ENCODE data around the gene SNRPF.

The SNRPF gene

GRCh38 chr12:95896846-95897245, 38.1 kb downstream of the SNRPF start:
- Histone ChIP-seq H3F3A (ENCODE audit: insufficient read depth) (no peaks in the 10 kb centered on the region), H4K20me1 (ENCODE audit: low read depth, low read length) (no peaks in the 10 kb centered on the region), H3K4me2 (ENCODE audit: low read depth, low read length, poor library complexity, severe bottlenecking) (no peak overlapping the region), H2AFZ (ENCODE audit: low read depth, low read length, severe bottlenecking) (no peak overlapping the region), H3K4me3 (ENCODE audit: insufficient read depth, low read length, poor library complexity, severe bottlenecking) (no peak overlapping the region), H3K27ac (ENCODE audit: low read depth, low read length) (no peak overlapping the region), H3K9ac (ENCODE audit: low read length) (no peak overlapping the region), H3K79me2 (ENCODE audit: insufficient read depth, low read length) (no peaks in the 10 kb centered on the region), H3K36me3 (ENCODE audit: low read length) (no peaks in the 10 kb centered on the region), H3K9me2 (replicated peaks; ENCODE audit: insufficient read depth, low read length) (no peaks in the 10 kb centered on the region), H3K9me3 (ENCODE audit: insufficient read depth, low read length) (no peaks in the 10 kb centered on the region), H3K27me3 (ENCODE audit: low read length) (no peaks in the 10 kb centered on the region)
- TF ChIP-seq CTCF (IDR thresholded peaks at IDR 0.05; ENCODE audit: insufficient read depth, low read length, poor library complexity, severe bottlenecking): no peak
- no peak for TF ChIP-seq EZH2phosphoT487 (conservative IDR thresholded peaks at IDR 0.05; ENCODE audit: low read length)

GRCh38 chr12:95898081-95898480, 39.3 kb downstream of the SNRPF start:
- TF ChIP-seq CTCF (IDR thresholded peaks at IDR 0.05; ENCODE audit: insufficient read depth, low read length, poor library complexity, severe bottlenecking) (no peak), EZH2phosphoT487 (conservative IDR thresholded peaks at IDR 0.05; ENCODE audit: low read length) (no peak)

GRCh38 chr12:95908573-95908972, 49.8 kb downstream of the SNRPF start:
- no peaks in the 10 kb centered on the region for H4K20me1 ChIP-seq (ENCODE audit: low read depth, low read length)
- H3K27me3 ChIP-seq (ENCODE audit: low read length): no peaks in the 10 kb centered on the region
- H3K4me3 ChIP-seq (ENCODE audit: insufficient read depth, low read length, poor library complexity, severe bottlenecking): no peak overlapping the region
- H3K4me2 ChIP-seq (ENCODE audit: low read depth, low read length, poor library complexity, severe bottlenecking): no peak overlapping the region
- no peaks in the 10 kb centered on the region for H3K9me2 ChIP-seq (replicated peaks; ENCODE audit: insufficient read depth, low read length)
- no peaks in the 10 kb centered on the region for H3F3A ChIP-seq (ENCODE audit: insufficient read depth)
- TF ChIP-seq EZH2phosphoT487 (conservative IDR thresholded peaks at IDR 0.05; ENCODE audit: low read length) (no peak), CTCF (IDR thresholded peaks at IDR 0.05; ENCODE audit: insufficient read depth, low read length, poor library complexity, severe bottlenecking) (no peak)
- H3K9ac ChIP-seq (ENCODE audit: low read length): no peak overlapping the region
- no peak overlapping the region for H3K27ac ChIP-seq (ENCODE audit: low read depth, low read length)
- H3K9me3 ChIP-seq (ENCODE audit: insufficient read depth, low read length): no peaks in the 10 kb centered on the region; the same call in 1 of the 2 replicates
- no peaks in the 10 kb centered on the region for H3K79me2 ChIP-seq (ENCODE audit: insufficient read depth, low read length)
- H2AFZ ChIP-seq (ENCODE audit: low read depth, low read length, severe bottlenecking): no peak overlapping the region
- H3K36me3 ChIP-seq (ENCODE audit: low read length): no peaks in the 10 kb centered on the region

More at GRCh38 chr12:95898081-95898480, 39.3 kb downstream of the SNRPF start:
- H3K27me3 ChIP-seq (ENCODE audit: low read length): no peaks in the 10 kb centered on the region
- no peaks in the 10 kb centered on the region for H3K9me3 ChIP-seq (ENCODE audit: insufficient read depth, low read length)
- no peaks in the 10 kb centered on the region for H3F3A ChIP-seq (ENCODE audit: insufficient read depth)
- no peaks in the 10 kb centered on the region for H3K36me3 ChIP-seq (ENCODE audit: low read length)
- no peak overlapping the region for H3K27ac ChIP-seq (ENCODE audit: low read depth, low read length)
- no peaks in the 10 kb centered on the region for H3K9me2 ChIP-seq (replicated peaks; ENCODE audit: insufficient read depth, low read length)
- H3K9ac ChIP-seq (ENCODE audit: low read length): no peak overlapping the region
- no peaks in the 10 kb centered on the region for H3K79me2 ChIP-seq (ENCODE audit: insufficient read depth, low read length)
- no peaks in the 10 kb centered on the region for H4K20me1 ChIP-seq (ENCODE audit: low read depth, low read length)
- no peak overlapping the region for H3K4me2 ChIP-seq (ENCODE audit: low read depth, low read length, poor library complexity, severe bottlenecking)
- H3K4me3 ChIP-seq (ENCODE audit: insufficient read depth, low read length, poor library complexity, severe bottlenecking): no peak overlapping the region
- H2AFZ ChIP-seq (ENCODE audit: low read depth, low read length, severe bottlenecking): no peak overlapping the region
